Stimulated activated naive CD4-positive, alpha-beta T cell (primary cell): ENCODE results near the gene CD6.

ENCODE experiments used
- DNase-seq, 6 experiments: peaks; one replicate each; lab custom pipeline; 2025; lab: John Stamatoyannopoulos, UW

CD6 gene, protein sequence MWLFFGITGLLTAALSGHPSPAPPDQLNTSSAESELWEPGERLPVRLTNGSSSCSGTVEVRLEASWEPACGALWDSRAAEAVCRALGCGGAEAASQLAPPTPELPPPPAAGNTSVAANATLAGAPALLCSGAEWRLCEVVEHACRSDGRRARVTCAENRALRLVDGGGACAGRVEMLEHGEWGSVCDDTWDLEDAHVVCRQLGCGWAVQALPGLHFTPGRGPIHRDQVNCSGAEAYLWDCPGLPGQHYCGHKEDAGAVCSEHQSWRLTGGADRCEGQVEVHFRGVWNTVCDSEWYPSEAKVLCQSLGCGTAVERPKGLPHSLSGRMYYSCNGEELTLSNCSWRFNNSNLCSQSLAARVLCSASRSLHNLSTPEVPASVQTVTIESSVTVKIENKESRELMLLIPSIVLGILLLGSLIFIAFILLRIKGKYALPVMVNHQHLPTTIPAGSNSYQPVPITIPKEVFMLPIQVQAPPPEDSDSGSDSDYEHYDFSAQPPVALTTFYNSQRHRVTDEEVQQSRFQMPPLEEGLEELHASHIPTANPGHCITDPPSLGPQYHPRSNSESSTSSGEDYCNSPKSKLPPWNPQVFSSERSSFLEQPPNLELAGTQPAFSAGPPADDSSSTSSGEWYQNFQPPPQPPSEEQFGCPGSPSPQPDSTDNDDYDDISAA

DNA sequence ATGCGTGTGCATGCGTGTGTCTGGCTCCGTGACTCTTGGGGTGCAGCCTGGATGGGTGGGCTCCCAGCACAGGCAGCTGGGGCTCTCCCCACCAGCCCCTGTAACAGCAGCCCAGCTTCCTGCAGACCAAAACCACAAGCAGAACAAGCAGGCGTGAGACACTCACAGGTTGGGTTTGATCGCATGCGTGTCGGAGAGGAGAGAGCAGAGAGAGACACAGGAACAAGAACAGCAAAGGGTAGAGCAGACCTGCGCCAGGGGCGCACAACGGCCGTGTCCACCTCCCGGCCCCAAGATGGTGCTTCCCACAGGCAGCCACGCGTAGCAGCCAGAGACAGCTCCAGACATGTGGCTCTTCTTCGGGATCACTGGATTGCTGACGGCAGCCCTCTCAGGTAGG is at the start of gene CD6:
Gene CD6, plus strand, starts transcription at position 161 of the 400 bp plus-strand sequence. Its CDS starts 186 bp downstream, at position 347.
- DNase-seq = peak; percentile 53 to 76 (median 62)

DNA sequence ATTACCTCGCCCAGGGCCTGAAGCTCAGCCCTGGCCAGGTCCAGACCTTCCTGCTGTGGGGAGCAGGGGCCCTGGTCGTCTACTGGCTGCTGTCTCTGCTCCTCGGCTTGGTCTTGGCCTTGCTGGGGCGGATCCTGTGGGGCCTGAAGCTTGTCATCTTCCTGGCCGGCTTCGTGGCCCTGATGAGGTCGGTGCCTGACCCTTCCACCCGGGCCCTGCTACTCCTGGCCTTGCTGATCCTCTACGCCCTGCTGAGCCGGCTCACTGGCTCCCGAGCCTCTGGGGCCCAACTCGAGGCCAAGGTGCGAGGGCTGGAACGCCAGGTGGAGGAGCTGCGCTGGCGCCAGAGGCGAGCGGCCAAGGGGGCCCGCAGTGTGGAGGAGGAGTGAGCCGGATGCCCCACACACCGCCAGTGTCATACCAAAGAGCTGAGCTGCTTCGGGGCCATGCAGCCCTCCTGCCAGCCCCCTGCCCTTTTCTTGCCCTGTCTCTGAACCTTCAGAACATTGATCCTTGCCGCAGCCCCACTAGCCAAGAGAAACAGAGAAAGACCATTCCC is 49.6 kb upstream of the CD6 start:
- DNase-seq = no peak

DNA sequence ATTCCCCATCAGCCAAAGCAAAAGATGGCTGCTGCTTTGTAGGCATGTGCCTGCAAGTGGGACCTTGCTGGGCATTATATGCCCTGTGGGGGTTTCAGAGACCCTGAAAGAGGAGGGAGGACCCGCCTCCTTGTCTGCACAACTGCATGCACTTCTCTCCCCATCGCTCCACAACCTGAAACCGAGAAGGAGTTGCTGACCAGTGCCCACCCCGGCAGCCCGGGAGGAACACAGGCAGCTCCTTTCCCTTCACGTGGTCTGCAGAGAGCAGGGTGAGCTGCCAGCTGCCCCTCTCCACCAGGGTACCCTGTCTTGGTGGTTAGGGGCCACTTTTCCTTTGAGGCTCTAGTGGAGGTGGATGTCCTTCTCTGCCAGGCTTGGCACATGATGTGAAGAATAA is 48.6 kb upstream of the CD6 start:
- DNase-seq = no peak

DNA sequence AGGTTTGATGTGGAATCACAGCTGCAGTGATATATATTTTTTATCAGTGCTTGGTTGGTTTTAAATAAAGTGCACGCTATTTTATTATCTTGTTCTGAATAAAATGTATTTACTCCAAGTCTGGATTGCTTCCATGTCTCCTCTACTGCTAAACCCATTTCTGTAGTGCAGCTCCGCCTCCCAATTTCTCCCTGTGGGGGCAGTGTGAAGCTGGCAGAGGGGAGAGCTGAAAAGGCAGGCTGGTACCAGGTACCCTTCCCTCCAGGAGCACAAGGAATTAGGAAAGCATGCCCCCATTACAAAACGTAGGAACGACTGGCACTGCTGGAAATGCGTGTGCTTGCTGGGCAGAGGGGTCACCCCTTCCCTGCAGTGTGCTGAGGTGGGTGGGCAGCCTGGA is 48.2 kb upstream of the CD6 start:
- no peak for DNase-seq

DNA sequence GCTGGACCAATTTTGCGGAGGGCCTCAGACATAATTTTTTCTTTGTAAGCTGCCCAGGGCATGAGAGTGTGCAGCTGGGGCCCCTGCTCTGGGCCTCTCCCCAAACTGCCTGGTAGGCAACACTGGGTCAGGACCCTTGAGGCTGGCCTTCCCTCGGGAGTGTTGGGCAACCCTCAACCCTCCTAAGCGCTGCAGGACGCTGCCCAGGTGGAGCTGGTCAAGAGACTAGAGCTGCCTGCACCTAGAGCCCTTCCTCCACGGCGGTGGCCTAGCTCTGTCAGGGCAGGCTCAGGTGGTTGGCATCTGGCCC is 47.7 kb upstream of the CD6 start:
- DNase-seq = no peak

DNA sequence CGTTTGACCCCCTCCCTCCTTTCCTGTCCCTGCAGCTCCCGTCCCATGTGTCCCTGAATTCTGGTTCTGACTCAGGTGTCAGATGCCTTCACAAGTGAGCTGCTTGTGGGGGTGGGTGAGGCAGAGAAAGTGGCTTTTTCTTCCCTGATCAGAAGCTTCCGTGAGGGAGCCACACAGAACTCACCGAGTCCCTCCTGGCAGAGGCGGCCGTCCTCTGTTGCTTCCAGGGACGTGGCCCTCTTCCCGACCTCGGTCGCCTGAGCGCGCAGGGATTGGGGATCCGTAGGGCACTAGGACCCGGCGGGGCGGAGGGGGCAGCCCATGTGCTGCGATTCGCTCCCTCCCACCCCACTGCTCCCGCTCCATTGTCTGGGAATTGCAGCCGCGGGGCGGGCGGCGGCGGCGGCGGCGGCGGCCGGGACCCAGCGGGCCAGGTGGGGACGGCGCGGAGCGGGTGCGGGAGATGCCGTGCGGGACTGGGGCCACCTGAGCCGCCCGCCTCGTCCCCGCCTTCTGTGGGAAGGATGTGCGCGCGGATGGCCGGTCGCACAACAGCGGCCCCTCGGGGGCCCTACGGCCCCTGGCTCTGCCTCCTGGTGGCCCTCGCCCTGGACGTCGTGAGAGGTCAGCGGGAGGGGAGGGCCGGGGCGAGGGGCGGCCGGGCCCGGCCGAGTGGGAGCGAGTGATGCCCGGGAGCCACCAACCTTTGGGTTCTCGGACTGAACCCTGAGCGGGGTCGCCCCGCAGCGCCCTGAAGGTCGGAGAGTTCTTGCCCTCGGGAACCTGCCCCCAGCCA is 47.2 kb upstream of the CD6 start, which contains the start of gene TMEM132A:
Gene TMEM132A, plus strand, starts transcription at position 351 of the 796 bp plus-strand sequence. Its CDS starts 174 bp downstream, at position 525.
- no peak for DNase-seq

DNA sequence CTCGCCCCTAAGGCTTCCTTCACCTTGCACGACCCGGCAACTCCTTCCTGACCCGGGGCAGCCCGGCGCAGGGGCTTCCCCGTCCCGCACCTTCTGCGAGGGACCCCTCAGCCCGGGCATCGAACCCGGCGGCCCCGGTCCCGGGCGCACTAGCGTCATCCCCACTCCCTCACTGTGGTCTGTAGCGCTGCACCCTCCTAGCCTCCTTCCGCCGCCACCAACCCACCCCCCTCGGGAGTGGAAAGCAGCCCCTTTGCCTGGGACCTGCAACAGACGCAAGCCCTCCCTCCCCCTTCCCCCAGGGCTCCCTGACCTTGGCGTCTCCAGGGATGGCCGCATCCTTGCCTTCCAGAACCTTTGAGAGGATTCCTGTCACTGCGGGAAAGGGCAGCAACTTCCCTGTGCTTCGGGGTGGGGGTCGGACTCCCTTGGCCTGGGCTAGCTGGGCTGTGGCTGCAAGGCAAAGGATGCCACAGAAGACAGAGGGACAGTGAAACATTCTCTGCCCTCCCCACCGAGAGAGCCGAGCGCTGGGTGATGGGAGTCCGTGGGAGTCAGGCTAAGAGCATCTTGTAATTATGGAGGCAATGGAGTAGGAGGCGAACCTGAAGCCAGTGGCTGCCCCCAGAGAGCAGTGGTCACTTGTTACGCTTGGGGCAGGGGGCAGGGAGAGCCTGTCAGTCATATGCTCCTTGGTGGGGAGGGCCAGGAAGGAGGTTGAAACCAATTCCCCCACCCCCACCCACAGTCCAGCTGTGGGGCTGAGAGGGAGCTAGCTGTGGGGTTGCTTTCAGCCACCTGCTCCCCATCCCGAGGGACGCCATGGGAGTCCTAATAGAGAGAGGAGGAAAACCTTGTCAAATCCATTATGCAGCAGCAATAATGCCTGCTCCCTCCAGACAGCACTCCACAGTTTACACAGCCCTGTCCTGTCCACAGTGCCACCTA is 46.3 kb upstream of the CD6 start:
- no peak for DNase-seq

- DNase-seq = no peak
Observed at GRCh38 chr11:60925868-60926267, 45.6 kb upstream of the CD6 start.

GRCh38 chr11:60926500-60926899 is 45.0 kb upstream of the CD6 start:
- no peak for DNase-seq

DNA sequence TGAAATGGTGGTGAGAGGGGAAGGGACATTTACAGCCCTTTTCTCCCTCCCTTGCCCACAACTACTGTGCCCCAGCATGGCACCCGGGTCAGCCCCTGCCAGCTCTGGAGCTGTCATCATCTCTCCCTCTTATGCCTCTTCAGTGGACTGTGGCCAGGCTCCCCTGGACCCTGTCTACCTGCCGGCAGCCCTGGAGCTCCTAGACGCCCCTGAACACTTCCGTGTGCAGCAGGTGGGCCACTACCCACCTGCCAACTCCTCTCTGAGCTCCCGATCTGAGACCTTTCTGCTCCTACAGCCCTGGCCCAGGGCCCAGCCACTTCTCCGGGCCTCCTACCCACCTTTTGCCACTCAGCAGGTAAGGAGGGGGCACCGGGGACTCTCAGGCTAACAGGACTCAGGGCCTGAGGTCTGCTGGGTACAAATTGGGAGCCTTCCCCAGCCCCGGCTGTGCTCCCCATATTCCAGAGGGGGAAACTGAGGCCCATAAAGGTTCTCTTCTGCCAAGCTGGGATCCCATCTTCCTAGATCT is 44.4 kb upstream of the CD6 start:
- DNase-seq = no peak

DNA sequence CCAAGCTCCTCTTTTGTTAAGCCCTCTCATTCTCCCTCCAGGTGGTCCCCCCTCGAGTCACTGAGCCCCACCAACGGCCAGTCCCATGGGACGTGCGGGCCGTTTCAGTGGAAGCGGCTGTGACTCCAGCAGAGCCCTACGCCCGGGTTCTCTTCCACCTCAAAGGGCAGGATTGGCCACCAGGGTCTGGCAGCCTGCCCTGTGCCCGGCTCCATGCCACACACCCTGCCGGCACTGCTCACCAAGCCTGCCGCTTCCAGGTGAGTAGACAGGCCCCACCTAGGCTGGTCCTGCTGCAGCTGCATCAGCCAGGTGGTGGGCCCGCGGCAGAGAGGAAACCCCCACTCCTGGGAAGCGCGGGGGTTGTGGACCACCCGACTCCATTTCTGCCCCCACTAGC is 43.9 kb upstream of the CD6 start:
- DNase-seq = no peak

DNA sequence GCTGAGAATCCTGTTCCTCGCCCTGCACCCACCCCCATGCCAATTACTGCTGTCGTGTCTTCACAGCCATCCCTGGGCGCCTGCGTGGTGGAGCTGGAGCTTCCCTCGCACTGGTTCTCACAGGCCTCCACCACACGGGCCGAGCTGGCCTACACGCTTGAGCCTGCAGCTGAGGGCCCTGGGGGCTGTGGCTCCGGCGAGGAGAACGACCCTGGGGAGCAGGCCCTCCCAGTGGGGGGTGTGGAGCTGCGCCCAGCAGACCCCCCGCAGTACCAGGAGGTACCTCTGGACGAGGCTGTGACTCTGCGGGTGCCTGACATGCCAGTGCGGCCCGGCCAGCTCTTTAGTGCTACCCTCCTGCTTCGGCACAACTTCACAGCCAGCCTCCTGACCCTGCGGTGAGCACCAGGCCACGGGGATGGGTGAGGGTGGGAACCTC is 42.9 kb upstream of the CD6 start:
- no peak for DNase-seq

DNA sequence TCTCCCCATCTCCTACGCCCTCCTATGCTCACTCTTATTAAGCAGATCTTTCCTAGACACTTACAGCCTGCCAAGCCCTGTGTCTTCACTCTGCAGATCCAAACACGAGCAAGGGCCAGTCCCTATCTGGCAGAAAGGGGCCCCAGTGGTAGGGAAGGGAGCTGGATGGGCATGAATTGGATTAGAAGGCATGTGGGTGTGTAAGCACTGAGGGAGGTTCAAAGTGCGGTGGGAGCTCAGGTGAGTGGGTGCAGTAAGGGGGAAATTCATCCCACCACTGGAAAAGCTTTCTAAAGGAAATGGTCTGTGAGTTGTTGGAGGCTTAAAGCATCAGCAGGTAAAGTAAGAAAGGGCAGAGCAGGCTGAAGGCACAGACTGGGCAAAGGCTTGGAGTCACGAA is 41.7 kb upstream of the CD6 start:
- no peak for DNase-seq

GRCh38 chr11:60930394-60930793 is 41.1 kb upstream of the CD6 start:
- no peak for DNase-seq

DNA sequence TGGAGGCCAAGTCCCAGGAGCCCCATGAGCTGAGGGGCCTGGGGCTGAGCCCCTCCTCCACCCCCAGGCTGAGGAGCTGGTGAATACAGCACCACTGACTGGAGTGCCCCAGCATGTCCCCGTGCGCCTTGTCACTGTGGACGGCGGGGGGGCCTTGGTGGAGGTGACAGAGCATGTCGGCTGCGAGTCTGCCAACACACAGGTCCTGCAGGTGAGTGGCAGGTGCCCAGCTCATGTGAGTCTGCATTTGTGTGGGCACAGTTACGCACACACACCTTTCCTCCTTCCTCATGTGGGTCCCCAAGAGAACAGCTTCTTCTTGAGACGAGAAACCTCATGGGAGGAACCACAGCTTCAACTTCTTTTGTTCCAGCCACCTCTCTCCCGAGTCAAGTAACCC is 39.6 kb upstream of the CD6 start:
- DNase-seq = no peak

- DNase-seq = no peak
Observed at GRCh38 chr11:60932605-60933356, 38.7 kb upstream of the CD6 start.

DNA sequence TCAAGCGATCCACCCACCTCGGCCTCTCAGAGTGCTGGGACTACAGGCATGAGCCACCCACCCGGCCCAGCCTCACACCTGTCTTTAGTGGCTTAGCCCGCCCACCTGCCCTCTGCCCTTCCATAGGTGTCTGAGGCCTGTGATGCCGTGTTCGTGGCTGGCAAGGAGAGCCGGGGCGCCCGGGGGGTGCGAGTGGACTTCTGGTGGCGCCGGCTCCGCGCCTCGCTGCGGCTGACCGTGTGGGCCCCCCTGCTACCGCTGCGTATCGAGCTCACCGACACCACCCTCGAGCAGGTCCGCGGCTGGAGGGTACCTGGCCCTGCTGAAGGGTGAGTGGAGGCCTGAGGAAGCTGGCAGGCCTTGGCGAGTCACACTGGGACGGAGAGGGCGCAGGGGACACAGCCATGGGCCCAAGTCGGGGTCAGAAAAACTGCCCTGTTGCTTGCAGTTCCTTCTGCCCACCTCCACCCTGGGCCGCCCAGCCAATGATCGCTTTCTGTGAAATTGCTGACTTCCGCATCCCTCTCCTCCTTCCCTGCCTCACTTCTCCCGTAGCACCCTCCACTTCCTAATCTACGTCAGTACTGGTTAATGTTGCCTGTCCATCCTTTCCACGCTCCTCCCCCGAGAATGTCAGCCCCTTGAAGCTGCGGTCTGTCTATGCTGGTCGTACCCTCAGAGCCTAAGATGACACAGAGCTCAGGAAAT is 37.9 kb upstream of the CD6 start:
- DNase-seq = no peak

DNA sequence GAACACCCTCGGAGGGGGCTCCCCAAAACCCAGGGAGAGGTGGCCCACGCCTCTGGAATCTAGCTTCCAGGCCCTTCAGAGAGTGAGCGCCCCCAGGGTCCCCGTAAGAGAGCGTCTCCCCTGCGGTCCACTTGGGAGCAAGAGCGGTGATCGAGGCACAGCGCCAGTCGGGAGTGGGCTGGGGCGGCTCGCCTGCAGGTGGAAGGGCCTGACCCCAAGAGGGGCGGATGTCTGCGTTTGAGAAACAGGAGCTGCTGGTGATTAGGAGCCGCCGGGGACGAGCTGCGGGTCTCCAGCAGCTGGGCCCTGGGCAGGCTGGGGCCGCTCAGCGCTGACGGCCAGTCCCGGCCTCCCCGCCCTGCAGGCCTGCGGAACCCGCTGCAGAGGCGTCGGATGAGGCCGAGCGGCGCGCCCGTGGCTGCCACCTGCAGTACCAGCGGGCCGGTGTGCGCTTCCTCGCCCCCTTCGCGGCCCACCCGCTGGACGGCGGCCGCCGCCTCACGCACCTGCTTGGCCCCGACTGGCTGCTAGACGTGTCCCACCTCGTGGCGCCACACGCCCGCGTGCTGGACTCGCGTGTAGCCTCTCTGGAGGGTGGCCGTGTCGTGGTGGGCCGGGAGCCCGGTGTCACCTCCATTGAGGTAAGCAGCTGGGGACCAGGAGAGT is 37.2 kb upstream of the CD6 start:
- no peak for DNase-seq
